Epidermal melanocyte (primary cell): Measurements from ENCODE around the gene LPP.
"Not testable (repeated sequence)": the region's sequence is repeated elsewhere in the genome, so short reads cannot be mapped to it uniquely, and the experiment has no call there.

Experiments
- DNase-seq: peaks from one replicate; pipeline ENCODE4 v3.0.0; 2011; ENCODE audit warnings: low spot score; ENCODE audit not compliant: insufficient read length

LPP gene

GRCh38 chr3:188617988-188618701 lies 464.2 kb downstream of the LPP start:
- DNase-seq, result no peak

GRCh38 chr3:188620752-188621151 lies 466.8 kb downstream of the LPP start:
- no peak for DNase-seq

- DNase-seq, result no peak
Observed at GRCh38 chr3:188624384-188624783, 470.4 kb downstream of the LPP start.

GRCh38 chr3:188624828-188625227 lies 470.9 kb downstream of the LPP start:
- DNase-seq, result no peak

- DNase-seq, result no peak
Observed at GRCh38 chr3:188627652-188628051, 473.7 kb downstream of the LPP start.

- DNase-seq, result no peak
Observed at GRCh38 chr3:188631291-188632010, 477.5 kb downstream of the LPP start.

GRCh38 chr3:188633206-188633605 lies 479.2 kb downstream of the LPP start:
- no peak for DNase-seq

- no peak for DNase-seq
Observed at GRCh38 chr3:188634285-188634684, 480.3 kb downstream of the LPP start.

- no peak for DNase-seq
Observed at GRCh38 chr3:188635258-188636042, 481.5 kb downstream of the LPP start.

GRCh38 chr3:188636292-188636691 lies 482.3 kb downstream of the LPP start:
- not testable (repeated sequence) for DNase-seq

GRCh38 chr3:188641076-188641475 lies 487.1 kb downstream of the LPP start:
- DNase-seq, result no peak

- DNase-seq, result no peak
Observed at GRCh38 chr3:188643736-188644135, 489.8 kb downstream of the LPP start.

- no peak for DNase-seq
Observed at GRCh38 chr3:188646592-188646991, 492.6 kb downstream of the LPP start.

GRCh38 chr3:188647237-188647636 lies 493.3 kb downstream of the LPP start:
- no peak for DNase-seq

GRCh38 chr3:188649521-188649920 lies 495.6 kb downstream of the LPP start:
- no peak for DNase-seq

GRCh38 chr3:188656196-188656982 lies 502.4 kb downstream of the LPP start:
- DNase-seq, result no peak

- no peak for DNase-seq
Observed at GRCh38 chr3:188658606-188659005, 504.6 kb downstream of the LPP start.

- DNase-seq, result no peak
Observed at GRCh38 chr3:188659449-188660090, 505.6 kb downstream of the LPP start.

- DNase-seq, result no peak
Observed at GRCh38 chr3:188660415-188660814, 506.5 kb downstream of the LPP start.

- no peak for DNase-seq
Observed at GRCh38 chr3:188661806-188662205, 507.8 kb downstream of the LPP start.

GRCh38 chr3:188662214-188662613 lies 508.3 kb downstream of the LPP start:
- no peak for DNase-seq
